ENCODE results near the gene LACTBL1.
"Not testable (repeated sequence)": the region's sequence is repeated elsewhere in the genome, so short reads cannot be mapped to it uniquely, and the experiment has no call there.

LACTBL1 gene

GRCh38 chr1:22972760-22973159 lies at the start of gene LACTBL1:
Gene LACTBL1, minus strand, starts transcription at chr1:22972866. Its CDS starts 550 bp downstream, at chr1:22972316.
- no peak for DNase-seq (ENCODE audit: low spot score)

DNA sequence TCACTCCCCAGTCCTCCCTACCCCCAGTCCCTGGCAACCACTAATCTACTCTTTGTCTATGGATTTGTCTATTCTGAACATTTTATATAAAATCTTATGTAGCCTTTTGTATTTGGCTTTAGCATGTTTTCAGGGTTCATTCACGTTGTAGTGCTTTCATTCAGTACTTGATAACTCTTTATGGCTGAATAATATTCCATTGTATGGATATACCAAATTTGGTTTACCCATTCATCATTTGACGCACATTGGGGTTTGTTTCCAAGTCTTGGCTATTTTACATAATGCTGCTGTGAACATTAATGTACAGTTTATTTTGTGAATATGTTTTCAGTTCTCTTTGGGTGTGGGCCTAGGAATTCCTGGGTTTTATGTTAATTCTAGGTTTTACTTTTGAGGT lies 49.2 kb upstream of the LACTBL1 start:
- no peak for DNase-seq (ENCODE audit: low spot score)

GRCh38 chr1:23020706-23021405 lies 48.2 kb upstream of the LACTBL1 start:
- no peak for DNase-seq (ENCODE audit: low spot score)

GRCh38 chr1:23019863-23020625 lies 47.4 kb upstream of the LACTBL1 start:
- DNase-seq (ENCODE audit: low spot score), result peak; percentile 44

DNA sequence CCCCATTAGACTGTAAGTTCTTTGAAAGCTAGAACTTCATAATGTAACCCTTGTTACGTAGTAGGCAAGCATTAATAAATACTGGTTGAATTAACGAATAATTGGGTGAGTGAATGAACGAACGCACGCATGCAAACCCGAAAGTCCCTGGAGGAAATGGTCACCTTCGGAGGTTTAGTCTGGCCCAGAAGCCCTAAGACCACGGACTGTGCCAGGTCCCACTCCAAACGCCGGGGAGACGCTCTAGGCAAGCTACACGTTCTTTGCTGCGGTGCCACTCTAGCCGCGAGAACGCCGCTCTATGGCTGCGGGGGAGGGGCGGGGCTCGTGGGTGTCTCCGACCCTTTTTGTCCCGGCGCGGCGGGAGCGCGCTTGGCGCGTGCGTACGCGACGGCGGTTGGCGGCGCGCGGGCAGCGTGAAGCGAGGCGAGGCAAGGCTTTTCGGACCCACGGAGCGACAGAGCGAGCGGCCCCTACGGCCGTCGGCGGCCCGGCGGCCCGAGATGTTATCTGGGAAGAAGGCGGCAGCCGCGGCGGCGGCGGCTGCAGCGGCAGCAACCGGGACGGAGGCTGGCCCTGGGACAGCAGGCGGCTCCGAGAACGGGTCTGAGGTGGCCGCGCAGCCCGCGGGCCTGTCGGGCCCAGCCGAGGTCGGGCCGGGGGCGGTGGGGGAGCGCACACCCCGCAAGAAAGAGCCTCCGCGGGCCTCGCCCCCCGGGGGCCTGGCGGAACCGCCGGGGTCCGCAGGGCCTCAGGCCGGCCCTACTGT lies 46.6 kb upstream of the LACTBL1 start, which contains the start of gene KDM1A:
TSS of gene KDM1A (plus strand) at position 375 of the 769 bp plus-strand sequence. CDS start at position 504, 129 bp downstream.
- peak; percentile 89 for DNase-seq (ENCODE audit: low spot score)

GRCh38 chr1:23018661-23019093 lies 46.0 kb upstream of the LACTBL1 start:
- DNase-seq (ENCODE audit: low spot score), result peak; percentile 55

- no peak for DNase-seq (ENCODE audit: low spot score)
Measured at GRCh38 chr1:23013657-23014056, 41.0 kb upstream of the LACTBL1 start.

- not testable (repeated sequence) for DNase-seq (ENCODE audit: low spot score)
Measured at GRCh38 chr1:23010025-23010424, 37.4 kb upstream of the LACTBL1 start.

- no peak for DNase-seq (ENCODE audit: low spot score)
Measured at GRCh38 chr1:23008901-23009300, 36.2 kb upstream of the LACTBL1 start.

- DNase-seq (ENCODE audit: low spot score), result no peak
Measured at GRCh38 chr1:23007106-23007505, 34.4 kb upstream of the LACTBL1 start.

DNA sequence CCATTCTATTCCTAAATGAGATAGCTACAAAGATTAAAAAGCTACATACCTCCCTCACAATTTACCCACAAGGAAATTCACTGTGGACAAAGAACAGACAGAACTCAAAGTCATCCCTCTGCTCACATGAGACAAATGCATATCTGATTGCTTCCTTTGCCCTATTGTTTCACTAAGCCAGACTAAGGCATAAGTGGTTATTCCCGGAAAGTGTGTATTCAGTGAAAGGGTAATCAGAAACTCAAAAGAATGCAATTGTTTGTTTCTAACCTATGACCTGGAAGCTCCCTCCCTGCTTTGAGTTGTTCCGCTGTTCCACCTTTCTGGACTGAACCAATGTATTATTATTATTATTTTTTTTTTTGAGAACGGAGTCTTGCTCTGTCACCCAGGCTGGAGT lies 32.1 kb upstream of the LACTBL1 start:
- DNase-seq (ENCODE audit: low spot score), result not testable (repeated sequence)

- DNase-seq (ENCODE audit: low spot score), result no peak
Measured at GRCh38 chr1:23004112-23004511, 31.4 kb upstream of the LACTBL1 start.

DNA sequence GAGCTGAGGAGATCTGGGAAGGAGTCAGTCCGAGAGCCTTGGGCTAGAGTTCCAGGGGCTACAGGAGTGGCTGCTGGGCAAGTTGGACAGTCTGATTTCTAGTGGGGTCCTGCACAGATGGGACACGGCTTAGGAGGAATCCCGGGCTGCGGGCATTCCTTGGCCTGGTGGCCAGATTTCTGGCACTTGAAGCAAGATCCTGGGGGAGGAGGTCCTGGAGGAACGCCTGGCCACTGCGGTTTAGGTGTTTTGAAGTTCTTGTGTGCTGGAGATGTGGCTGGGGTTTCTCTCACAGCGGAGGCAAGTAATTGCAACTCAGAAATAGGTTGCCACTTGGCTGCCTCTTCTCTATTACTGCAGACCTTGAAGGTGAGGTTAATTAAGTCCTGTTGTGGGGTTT lies 29.6 kb upstream of the LACTBL1 start:
- not testable (repeated sequence) for DNase-seq (ENCODE audit: low spot score)

DNA sequence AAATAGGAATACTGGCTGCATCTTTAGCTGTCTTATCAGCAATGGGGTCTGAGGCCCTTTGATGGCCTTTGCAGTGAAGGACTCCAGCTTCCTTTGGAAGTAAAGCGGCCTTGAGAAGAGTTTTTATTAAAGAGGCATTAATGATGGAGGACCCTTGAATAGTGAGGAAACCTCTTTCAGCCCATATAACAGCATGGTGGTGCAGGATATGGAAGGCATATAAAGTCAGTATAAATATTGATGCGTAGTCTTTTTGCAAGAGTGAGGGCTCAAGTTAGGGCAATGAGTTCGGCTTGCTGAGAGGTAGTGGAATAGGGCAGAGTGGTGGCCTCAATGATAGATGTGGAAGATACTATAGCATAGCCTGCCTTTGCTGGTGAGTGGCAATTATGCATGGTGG lies 27.5 kb upstream of the LACTBL1 start:
- not testable (repeated sequence) for DNase-seq (ENCODE audit: low spot score)

GRCh38 chr1:22997528-22997927 lies 24.9 kb upstream of the LACTBL1 start:
- DNase-seq (ENCODE audit: low spot score), result not testable (repeated sequence)

- no peak for DNase-seq (ENCODE audit: low spot score)
Measured at GRCh38 chr1:22995774-22996173, 23.1 kb upstream of the LACTBL1 start.

- DNase-seq (ENCODE audit: low spot score), result not testable (repeated sequence)
Measured at GRCh38 chr1:22993220-22993795, 20.6 kb upstream of the LACTBL1 start.

GRCh38 chr1:22992384-22992783 lies 19.7 kb upstream of the LACTBL1 start:
- not testable (repeated sequence) for DNase-seq (ENCODE audit: low spot score)

DNA sequence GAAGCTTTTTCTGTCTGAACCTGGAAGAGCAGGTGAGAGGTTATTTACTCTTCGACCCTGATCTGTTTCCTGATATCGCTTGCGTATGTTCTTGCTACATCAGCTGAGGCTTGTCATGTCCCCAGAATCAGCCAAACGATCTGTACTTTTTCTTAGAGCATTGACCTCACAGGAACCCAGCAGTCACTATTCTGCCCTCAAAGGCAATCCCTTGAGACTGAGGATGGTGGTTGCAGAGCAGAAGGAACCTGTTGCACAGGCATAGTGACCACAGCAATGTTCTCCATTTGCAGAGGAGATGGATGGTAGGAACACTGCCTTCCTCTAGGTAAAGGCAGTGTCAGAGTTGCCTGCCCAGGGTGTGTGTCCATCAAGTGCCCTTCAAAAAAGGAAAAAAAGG lies 11.3 kb upstream of the LACTBL1 start:
- DNase-seq (ENCODE audit: low spot score), result no peak

DNA sequence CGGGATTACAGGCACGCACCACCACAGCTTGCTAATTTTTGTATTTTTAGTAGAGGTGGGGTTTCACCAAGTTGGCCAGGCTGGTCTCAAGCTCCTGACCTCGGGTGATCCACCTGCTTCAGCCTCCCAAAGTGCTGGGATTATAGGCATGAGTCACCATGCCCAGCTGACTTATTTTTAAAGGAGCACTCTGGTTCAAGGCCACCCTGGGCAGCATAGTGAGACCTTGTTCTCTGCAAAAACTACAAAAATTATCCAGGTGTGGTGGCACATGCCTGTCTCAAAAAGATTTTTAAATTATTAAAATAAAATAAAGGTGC lies 7.8 kb upstream of the LACTBL1 start:
- DNase-seq (ENCODE audit: low spot score), result not testable (repeated sequence)

DNA sequence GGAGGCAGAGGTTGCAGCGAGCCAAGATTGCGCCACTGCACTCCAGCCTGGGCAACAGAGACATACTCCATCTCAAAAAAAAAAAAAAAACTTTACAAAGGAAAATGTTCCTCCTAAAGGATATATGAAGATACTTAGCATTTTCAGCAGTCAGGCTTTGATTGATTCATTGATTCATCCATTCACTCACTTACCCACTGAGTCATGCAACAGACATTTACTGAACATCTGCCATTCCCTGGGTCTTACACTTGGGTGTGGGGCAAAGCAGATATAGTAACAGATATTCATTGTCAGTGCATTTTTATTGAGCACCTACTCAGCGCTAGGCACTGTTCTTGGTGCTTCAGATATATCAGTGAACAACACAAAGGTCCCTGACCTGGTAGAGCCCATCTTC lies 5.6 kb upstream of the LACTBL1 start:
- DNase-seq (ENCODE audit: low spot score), result no peak
